ENCODE data around the gene PPFIA1.

PPFIA1 gene

DNA sequence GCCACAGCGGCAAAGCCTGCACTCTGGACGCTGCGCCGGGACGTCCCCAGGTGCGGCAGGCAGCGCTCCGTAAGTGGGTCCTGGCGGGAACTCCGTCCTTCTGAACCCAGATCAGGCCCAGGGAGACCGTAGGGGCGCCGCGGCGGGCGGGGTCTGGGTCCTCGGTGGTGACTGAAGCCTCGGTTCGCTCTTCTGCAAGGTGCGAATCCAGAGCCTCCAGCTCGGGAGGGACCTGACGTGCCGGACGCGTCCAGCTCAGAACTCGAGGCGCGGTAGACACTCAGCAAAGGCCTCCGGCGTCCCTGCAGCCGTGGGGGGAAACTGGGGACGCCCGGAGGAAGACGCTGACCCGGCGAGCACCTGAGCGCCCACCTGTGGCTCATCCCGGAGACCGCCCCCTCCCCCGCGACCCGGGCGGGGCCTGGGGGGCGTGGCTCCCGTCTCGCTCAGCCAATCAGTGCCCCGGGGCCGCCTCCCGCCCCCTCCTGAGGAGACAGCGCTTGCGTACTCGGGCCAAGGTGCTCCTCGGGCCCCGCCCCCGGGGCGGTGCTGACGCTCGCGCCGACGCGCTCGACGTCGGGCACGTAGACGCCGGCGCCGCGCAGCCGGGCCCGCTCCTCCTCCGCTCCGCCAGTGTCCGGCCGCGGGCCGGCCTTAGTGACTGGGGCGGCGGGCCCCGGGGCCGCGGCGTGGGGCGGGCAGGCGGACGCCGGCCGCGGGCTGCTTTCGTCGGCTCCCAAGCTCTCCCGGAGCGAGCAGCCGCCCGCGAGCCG is at the start of gene PPFIA1:
Gene PPFIA1, plus strand, starts transcription at position 587 of the 773 bp plus-strand sequence. CDS start 1,483 bp downstream, outside the sequence.
- DNase-seq (ENCODE audit: low spot score), result peak; percentile 99
- in situ Hi-C loops (cut with MboI; ENCODE audit: low sequenced_read_pairs, unreplicated experiment), result no loop called here
- TF ChIP-seq CTCF (IDR thresholded peaks at IDR 0.05; ENCODE audit: borderline replicate concordance, control extremely low read depth, extremely low read depth, insufficient read depth, missing control alignments), result peak; percentile 19

- TF ChIP-seq CTCF (IDR thresholded peaks at IDR 0.05; ENCODE audit: borderline replicate concordance, control extremely low read depth, extremely low read depth, insufficient read depth, missing control alignments), result no peak
- DNase-seq (ENCODE audit: low spot score), result no peak
- in situ Hi-C loops (cut with MboI; ENCODE audit: low sequenced_read_pairs, unreplicated experiment), result no loop called here
Observed at GRCh38 chr11:70220920-70221319, 49.6 kb upstream of the PPFIA1 start.

- in situ Hi-C loops (cut with MboI; ENCODE audit: low sequenced_read_pairs, unreplicated experiment), result no loop called here
- no peak for TF ChIP-seq CTCF (IDR thresholded peaks at IDR 0.05; ENCODE audit: borderline replicate concordance, control extremely low read depth, extremely low read depth, insufficient read depth, missing control alignments)
- DNase-seq (ENCODE audit: low spot score), result no peak
Observed at GRCh38 chr11:70225681-70226177, 44.8 kb upstream of the PPFIA1 start.

DNA sequence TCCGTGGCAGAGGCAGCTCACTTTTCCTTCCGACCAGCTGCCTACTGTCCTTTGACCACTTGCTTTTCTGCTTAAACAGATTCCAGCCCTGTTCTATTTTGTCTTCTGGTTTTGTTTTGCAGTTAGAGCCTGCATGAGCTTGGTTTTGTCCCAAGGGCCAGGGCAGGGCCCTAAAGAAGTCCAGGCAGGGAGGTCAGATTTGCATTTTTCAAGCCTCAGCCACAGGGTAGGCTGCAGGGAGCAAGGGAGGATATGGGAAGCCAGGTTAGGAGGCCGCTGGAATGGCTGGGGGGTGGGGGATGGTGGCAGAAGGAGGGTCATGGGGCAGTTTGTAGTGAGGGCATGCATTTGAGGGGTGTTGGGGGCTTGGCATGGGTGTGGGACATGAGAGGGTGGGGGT is 44.3 kb upstream of the PPFIA1 start:
- no peak for DNase-seq (ENCODE audit: low spot score)
- no peak for TF ChIP-seq CTCF (IDR thresholded peaks at IDR 0.05; ENCODE audit: borderline replicate concordance, control extremely low read depth, extremely low read depth, insufficient read depth, missing control alignments)
- in situ Hi-C loops (cut with MboI; ENCODE audit: low sequenced_read_pairs, unreplicated experiment), result no loop called here

DNA sequence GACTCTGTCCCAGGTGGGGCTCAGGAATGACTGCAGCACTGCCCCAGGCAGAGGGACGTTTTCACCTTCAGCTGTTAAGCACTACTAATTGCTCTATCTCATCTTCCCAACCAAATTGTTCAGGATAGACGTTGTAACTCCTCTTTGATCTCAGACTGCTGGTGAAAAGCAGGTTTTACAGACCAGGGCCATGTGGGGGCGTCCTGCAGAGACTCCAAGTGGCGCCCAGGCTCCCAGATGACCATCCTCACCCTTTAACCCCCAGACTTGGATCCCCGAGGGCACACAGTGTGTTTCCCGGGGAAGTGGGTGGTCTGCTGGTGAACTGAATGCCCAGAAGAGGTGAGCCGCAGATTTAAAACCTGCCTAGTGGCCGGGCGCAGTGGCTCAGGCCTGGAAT is 43.5 kb upstream of the PPFIA1 start:
- in situ Hi-C loops (cut with MboI; ENCODE audit: low sequenced_read_pairs, unreplicated experiment), result no loop called here
- DNase-seq (ENCODE audit: low spot score), result no peak
- no peak for TF ChIP-seq CTCF (IDR thresholded peaks at IDR 0.05; ENCODE audit: borderline replicate concordance, control extremely low read depth, extremely low read depth, insufficient read depth, missing control alignments)

DNA sequence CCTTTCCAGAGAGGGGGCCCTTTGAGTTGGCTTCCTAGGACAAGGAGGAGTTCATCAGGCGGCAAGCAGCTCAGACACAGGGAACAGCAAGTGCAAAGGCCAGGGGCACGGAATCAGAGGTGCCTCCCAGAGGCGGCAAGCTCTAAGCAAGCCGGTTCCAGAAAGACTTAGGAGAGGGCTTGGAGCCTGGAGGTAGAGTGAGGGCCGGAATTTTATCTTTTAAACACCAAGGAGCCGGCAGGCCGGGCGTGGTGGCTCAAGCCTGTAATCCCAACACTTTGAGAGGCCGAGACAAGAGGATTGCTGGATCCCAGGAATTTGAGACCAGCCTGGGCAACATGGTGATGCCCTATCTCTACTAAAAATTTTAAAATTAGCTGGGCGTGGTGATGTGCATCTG is 40.8 kb upstream of the PPFIA1 start:
- in situ Hi-C loops (cut with MboI; ENCODE audit: low sequenced_read_pairs, unreplicated experiment), result no loop called here
- DNase-seq (ENCODE audit: low spot score), result no peak
- TF ChIP-seq CTCF (IDR thresholded peaks at IDR 0.05; ENCODE audit: borderline replicate concordance, control extremely low read depth, extremely low read depth, insufficient read depth, missing control alignments), result no peak
